GM12872 (cell line): ENCODE results near the gene ULBP1.

ENCODE experiments used
- TF ChIP-seq, protein P1 (sequence below): IDR thresholded peaks from 3 replicates; pipeline ENCODE4 v1.5.1; 2011; ENCODE audit warnings: low read depth, mild to moderate bottlenecking, low read length, moderate library complexity; ENCODE audit not compliant: insufficient read depth

Gene ULBP1

DNA sequence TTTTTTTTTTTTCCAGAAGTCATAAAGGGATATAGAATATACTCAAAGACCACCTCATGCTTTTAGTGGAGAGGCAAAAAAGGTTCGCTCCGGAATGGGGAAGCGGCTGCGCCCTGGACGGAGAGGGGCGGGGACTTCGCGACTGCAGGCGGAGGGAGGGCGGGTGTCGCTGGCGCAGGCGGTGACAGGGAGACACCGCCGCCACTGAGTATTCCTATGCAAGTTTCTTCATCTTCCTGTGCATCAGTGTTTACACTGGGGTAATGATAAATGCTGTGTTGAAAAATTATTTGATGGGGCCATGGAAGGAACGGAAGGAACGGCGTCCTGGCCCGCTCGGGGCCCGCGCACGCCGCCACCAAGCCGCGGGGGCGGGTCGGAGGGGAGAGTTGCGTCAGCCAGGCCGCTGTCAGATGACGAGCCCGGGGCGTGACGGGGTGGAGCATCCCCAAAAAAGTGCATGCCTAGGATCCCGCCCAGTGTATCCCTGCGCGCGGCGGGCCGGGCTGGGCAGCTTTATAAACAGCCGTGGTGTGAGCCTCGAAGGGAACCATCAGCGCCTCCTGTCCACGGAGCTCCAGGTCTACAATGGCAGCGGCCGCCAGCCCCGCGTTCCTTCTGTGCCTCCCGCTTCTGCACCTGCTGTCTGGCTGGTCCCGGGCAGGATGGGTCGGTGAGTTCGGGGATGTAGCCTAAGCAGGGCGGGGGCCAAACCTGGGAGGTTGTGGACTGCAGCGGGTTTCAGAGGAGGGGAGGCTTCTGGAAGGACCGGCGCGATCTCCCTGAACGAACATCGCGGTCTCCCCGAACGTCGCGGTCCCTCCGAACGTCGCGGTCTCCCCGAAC, at the start of gene ULBP1:
ULBP1 (plus strand) TSS at position 482 of the 846 bp plus-strand sequence; CDS start at position 589, 107 bp downstream.
- TF ChIP-seq, protein P1, sequence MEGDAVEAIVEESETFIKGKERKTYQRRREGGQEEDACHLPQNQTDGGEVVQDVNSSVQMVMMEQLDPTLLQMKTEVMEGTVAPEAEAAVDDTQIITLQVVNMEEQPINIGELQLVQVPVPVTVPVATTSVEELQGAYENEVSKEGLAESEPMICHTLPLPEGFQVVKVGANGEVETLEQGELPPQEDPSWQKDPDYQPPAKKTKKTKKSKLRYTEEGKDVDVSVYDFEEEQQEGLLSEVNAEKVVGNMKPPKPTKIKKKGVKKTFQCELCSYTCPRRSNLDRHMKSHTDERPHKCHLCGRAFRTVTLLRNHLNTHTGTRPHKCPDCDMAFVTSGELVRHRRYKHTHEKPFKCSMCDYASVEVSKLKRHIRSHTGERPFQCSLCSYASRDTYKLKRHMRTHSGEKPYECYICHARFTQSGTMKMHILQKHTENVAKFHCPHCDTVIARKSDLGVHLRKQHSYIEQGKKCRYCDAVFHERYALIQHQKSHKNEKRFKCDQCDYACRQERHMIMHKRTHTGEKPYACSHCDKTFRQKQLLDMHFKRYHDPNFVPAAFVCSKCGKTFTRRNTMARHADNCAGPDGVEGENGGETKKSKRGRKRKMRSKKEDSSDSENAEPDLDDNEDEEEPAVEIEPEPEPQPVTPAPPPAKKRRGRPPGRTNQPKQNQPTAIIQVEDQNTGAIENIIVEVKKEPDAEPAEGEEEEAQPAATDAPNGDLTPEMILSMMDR = no peak

DNA sequence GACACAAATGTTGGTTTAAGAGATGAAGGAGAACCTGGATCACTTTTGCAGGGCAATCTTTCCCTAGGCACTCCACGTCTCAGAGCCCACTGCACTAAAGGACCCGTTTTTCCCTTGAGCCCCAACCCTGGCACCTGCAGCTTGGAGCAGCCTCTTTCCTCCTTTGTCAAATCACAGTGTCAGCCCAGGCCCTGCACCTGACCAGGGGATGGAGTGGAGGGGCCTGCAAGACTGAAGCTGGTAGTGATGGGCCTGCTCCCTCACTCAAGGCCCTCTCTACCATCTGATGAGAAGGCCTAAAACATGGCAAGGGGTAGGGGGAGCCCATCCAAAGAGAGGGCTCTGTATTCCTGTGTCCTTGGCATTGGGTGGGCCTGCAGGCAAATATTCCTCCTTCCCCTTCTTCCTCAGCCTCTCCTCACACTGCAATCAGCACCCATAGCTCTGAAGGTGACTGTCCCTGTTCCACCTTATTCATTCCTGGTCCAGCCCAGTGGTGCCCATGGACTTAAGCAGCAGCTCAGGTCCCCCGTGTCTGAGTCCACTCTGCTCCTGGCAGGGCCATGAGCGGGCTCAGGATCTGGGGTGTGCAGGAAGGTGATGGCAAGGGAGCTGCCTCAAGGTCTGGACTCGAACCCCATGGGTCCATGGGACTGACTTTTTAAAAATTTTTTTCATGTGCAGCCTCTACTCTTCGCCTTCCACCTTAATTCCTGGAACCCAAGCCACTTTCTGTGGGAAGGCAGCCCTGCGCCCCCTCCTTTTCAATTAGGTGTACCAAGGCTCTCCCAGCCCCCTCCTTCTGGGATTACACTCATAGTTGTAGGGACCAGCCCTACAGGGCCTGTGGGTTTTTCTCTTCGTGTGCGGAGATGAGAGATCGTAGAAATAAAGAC, 47.5 kb upstream of the ULBP1 start:
- TF ChIP-seq, protein P1 = no peak

DNA sequence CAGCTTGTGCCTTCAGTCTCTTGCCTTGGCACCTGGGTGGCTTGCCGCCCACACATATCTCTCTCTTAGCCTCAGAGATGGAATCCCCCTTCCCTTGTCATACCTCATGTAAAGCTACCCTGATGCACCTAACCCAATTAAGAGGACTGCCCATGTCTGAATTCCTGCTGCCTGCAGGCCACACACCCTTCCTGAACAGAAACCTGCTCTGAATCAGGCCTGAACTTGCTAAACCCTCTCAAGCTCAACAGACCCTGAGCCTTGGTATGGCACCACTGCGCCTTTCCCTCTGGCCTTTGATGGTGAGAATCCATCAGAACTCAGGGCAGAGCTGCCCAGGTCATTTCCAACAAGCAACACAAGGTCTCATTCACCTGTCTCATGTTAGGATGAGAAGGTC, 46.1 kb upstream of the ULBP1 start:
- TF ChIP-seq, protein P1 = no peak

DNA sequence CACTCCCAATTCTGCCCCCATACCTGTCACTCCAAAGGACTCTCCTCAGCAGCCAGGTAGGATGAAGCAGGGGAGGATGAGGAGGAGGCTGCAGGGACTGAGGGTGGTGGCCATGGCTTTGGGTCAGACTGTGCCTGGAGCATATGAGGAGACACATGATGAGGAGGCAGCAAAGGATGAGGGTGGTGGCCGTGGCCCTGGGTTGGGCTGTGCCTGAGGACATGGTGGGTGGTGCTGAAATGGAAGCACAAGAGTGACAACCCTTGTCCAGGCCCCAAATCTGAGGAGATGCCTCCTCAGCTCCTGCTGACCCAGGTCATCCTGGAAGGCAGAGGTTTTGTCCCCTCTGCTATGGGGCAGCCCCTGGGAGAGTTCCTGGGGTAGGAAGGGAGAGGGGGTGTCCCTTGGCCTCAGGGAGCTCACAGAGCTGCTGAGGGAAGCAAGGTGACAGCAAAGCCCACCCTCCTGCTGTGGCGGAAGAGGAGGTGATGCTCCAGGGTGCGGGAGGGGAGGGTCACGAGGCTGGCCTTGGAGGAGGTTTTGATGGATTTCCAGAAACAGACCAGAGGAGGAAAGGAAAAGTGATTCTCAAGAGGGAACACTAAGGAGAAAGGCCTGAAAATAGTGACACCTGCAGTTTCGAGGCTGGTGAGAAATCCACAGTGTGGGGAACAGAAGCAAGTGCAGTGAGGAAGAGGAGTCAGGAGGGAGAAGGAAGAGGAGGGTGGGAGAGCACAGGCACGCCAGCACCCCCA, 45.4 kb upstream of the ULBP1 start:
- TF ChIP-seq, protein P1 = no peak

- TF ChIP-seq, protein P1 = no peak
These were observed 43.9 kb upstream of the ULBP1 start for GRCh38 chr6:149919834-149920225.

DNA sequence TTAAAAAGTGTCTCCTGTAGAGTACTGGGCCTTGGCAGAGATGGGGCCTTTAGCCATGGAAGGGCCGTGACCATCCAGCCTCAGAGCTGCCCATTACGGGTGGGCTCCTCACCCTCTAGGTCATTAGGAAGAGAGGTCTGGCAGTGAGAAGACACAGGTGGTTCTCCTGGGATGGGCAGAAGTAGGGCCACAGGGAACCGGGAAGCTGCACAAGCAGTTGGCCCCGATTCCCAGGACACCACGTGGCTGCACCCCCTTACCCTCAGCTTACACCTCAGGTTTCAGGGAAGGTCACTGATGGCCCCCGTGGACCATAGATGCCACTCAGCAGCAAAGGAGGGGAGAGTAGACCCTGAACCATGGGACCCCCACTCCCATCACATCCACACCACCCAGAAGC, 42.4 kb upstream of the ULBP1 start:
- TF ChIP-seq, protein P1 = no peak

- TF ChIP-seq, protein P1 = no peak
These were observed 41.0 kb upstream of the ULBP1 start, which contains the start of gene RAET1G for GRCh38 chr6:149922642-149923326. Gene RAET1G (minus strand): TSS chr6:149923121. CDS start chr6:149923010, 111 bp downstream.
